ENCODE data around the gene PACRG. TPM values are rescaled to one million over a fixed set of nuclear protein-coding genes. Genes with fewer than 3 reads are reported as not detected.

The PACRG gene
- total and polyA plus RNA-seq, 9 donors = 1.2 to 2.7 (median 1.9) TPM

DNA sequence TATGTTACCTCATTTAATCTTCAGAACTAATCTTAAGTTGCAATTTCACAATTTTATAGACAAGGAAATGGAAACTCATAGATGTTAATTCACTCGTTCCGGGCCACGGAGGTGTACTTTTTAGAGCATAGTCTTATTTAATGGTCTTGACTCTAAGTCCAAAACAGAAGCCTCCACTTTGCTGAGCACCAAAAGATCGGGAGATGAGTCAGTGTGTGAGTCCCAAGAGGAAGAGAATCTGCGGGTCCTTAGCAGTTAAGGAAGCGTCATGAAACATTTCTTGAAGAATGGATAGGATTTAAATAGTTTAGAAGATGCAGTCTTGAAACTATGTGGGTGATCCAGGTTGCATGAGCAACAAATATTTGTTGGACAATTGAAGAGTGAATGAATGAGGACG lies 454.9 kb downstream of the PACRG start:
- 68% methylated on average over 4 of the region's 7 CpGs for WGBS (ENCODE audit: insufficient coverage)
- no peaks in the 10 kb centered on the region for H3K9me3 ChIP-seq (replicated peaks; ENCODE audit: control insufficient read depth, low read depth, low read length)
- H3K27ac ChIP-seq (ENCODE audit: low read length) = no peak overlapping the region

GRCh38 chr6:163183806-163184205 lies 456.0 kb downstream of the PACRG start:
- Histone ChIP-seq H3K27ac (ENCODE audit: low read length) (no peak overlapping the region), H3K4me3 (ENCODE audit: low read length) (no peak overlapping the region), H3K9me3 (replicated peaks; ENCODE audit: control insufficient read depth, low read depth, low read length) (no peaks in the 10 kb centered on the region), H3K27me3 (ENCODE audit: control insufficient read depth, insufficient read depth, low read length) (no peaks in the 10 kb centered on the region), H3K36me3 (ENCODE audit: control insufficient read depth, insufficient read depth, low read length) (no peaks in the 10 kb centered on the region), H3K4me1 (ENCODE audit: control insufficient read depth, insufficient read depth, low read length) (peaks cover 8% of the 10 kb centered on the region)
- DNase-seq = peak; percentile 89
- whole genome bisulfite sequencing (ENCODE audit: insufficient coverage) = no CpG with 5 or more reads among the region's 3 CpGs

More for the DNA sequence above, 454.9 kb downstream of the PACRG start:
- Histone ChIP-seq H3K27me3 (ENCODE audit: control insufficient read depth, insufficient read depth, low read length) (no peaks in the 10 kb centered on the region), H3K4me1 (ENCODE audit: control insufficient read depth, insufficient read depth, low read length) (peaks cover 8% of the 10 kb centered on the region), H3K4me3 (ENCODE audit: low read length) (no peak overlapping the region), H3K36me3 (ENCODE audit: control insufficient read depth, insufficient read depth, low read length) (no peaks in the 10 kb centered on the region)
- DNase-seq = no peak

- H3K27me3 ChIP-seq (ENCODE audit: control insufficient read depth, insufficient read depth, low read length) = no peaks in the 10 kb centered on the region
Measured at GRCh38 chr6:163185744-163186143, 458.0 kb downstream of the PACRG start.

DNA sequence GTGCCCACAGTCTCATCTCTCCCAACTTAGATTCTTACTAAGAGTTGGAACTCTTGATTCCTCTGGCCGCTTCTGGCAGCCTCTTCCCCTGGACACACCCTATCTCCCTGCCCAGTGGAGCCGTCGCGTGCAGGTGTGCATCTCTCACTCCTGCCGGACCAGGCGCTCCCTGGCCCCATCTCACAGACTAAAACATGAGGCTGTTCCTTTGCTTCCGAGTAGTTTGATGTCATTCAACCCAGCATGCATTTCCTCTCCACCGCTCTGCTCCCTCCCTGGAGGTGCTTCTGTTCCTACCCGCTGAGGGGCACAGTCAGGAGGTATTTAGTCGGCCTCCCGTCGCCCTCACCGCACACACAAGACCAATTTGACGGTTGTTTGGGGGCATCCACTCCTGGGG lies 458.8 kb downstream of the PACRG start:
- Histone ChIP-seq H3K36me3 (ENCODE audit: control insufficient read depth, insufficient read depth, low read length) (no peaks in the 10 kb centered on the region), H3K4me3 (ENCODE audit: low read length) (no peak overlapping the region), H3K27me3 (ENCODE audit: control insufficient read depth, insufficient read depth, low read length) (peaks cover 2% of the 10 kb centered on the region), H3K9me3 (replicated peaks; ENCODE audit: control insufficient read depth, low read depth, low read length) (no peaks in the 10 kb centered on the region), H3K4me1 (ENCODE audit: control insufficient read depth, insufficient read depth, low read length) (peaks cover 7% of the 10 kb centered on the region), H3K27ac (ENCODE audit: low read length) (no peak overlapping the region)
- 90% methylated on average over 14 of the region's 14 CpGs for WGBS (ENCODE audit: insufficient coverage)
- DNase-seq = no peak

More at GRCh38 chr6:163185744-163186143, 458.0 kb downstream of the PACRG start:
- H3K4me3 ChIP-seq (ENCODE audit: low read length) = no peak overlapping the region
- no peak overlapping the region for H3K27ac ChIP-seq (ENCODE audit: low read length)
- 83% methylated on average over 2 of the region's 4 CpGs for WGBS (ENCODE audit: insufficient coverage)
- H3K9me3 ChIP-seq (replicated peaks; ENCODE audit: control insufficient read depth, low read depth, low read length) = no peaks in the 10 kb centered on the region
- H3K4me1 ChIP-seq (ENCODE audit: control insufficient read depth, insufficient read depth, low read length) = peaks cover 8% of the 10 kb centered on the region
- H3K36me3 ChIP-seq (ENCODE audit: control insufficient read depth, insufficient read depth, low read length) = no peaks in the 10 kb centered on the region
- DNase-seq = no peak

DNA sequence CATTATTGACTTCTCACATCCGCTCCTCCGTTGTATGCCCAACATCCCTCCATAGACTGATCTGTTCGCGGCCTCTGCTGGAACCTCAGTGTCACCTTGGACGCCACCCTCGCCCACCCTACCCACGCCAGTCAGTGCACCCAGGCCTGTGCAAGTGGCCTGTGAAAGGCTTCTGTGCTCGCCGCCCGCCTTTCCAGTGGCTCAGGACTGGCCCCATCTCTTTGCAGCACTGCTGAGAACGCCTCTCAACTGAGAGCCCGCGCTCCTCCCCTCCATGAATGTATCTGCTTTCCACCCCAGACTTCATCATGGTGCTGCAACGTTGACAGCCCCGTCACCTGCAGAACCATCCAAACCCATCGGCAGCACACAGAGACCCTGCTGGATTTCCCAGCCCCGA lies 459.4 kb downstream of the PACRG start:
- WGBS (ENCODE audit: insufficient coverage) = 95% methylated on average over 17 of the region's 17 CpGs
- no peaks in the 10 kb centered on the region for H3K9me3 ChIP-seq (replicated peaks; ENCODE audit: control insufficient read depth, low read depth, low read length)
- H3K36me3 ChIP-seq (ENCODE audit: control insufficient read depth, insufficient read depth, low read length) = no peaks in the 10 kb centered on the region
- peaks cover 7% of the 10 kb centered on the region for H3K4me1 ChIP-seq (ENCODE audit: control insufficient read depth, insufficient read depth, low read length)
- no peak overlapping the region for H3K27ac ChIP-seq (ENCODE audit: low read length)
- DNase-seq = no peak
- no peak overlapping the region for H3K4me3 ChIP-seq (ENCODE audit: low read length)
- H3K27me3 ChIP-seq (ENCODE audit: control insufficient read depth, insufficient read depth, low read length) = peaks cover 2% of the 10 kb centered on the region

DNA sequence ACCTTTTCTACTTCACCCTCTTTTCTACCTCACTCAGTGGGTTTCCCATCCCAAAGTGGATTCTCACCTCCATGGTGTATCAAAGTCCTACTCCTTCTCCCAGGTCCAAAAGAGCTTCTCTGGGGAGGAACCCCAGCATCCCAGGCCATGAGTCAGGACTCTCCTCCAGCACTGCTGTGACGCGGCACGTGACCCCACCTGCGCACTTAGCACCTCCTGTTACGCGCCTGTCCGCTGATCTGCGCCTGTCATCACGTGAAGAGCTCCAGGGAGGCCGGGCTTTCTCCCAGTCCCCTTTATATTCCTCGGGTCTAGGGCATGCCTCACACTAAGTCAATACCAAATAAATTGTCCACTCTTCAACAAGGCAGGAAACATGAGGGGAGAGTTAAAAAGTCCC lies 459.8 kb downstream of the PACRG start:
- WGBS (ENCODE audit: insufficient coverage) = 97% methylated on average over 10 of the region's 11 CpGs
- Histone ChIP-seq H3K4me3 (ENCODE audit: low read length) (no peak overlapping the region), H3K27ac (ENCODE audit: low read length) (no peak overlapping the region), H3K36me3 (ENCODE audit: control insufficient read depth, insufficient read depth, low read length) (no peaks in the 10 kb centered on the region), H3K27me3 (ENCODE audit: control insufficient read depth, insufficient read depth, low read length) (peaks cover 2% of the 10 kb centered on the region), H3K9me3 (replicated peaks; ENCODE audit: control insufficient read depth, low read depth, low read length) (no peaks in the 10 kb centered on the region), H3K4me1 (ENCODE audit: control insufficient read depth, insufficient read depth, low read length) (peaks cover 8% of the 10 kb centered on the region)
- no peak for DNase-seq

GRCh38 chr6:163188746-163189145 lies 461.0 kb downstream of the PACRG start:
- Histone ChIP-seq H3K36me3 (ENCODE audit: control insufficient read depth, insufficient read depth, low read length) (no peaks in the 10 kb centered on the region), H3K9me3 (replicated peaks; ENCODE audit: control insufficient read depth, low read depth, low read length) (no peaks in the 10 kb centered on the region), H3K27me3 (ENCODE audit: control insufficient read depth, insufficient read depth, low read length) (peaks cover 2% of the 10 kb centered on the region), H3K4me1 (ENCODE audit: control insufficient read depth, insufficient read depth, low read length) (peaks cover 10% of the 10 kb centered on the region), H3K27ac (ENCODE audit: low read length) (no peak overlapping the region), H3K4me3 (ENCODE audit: low read length) (no peak overlapping the region)
- no peak for DNase-seq
- WGBS (ENCODE audit: insufficient coverage) = no CpG with 5 or more reads among the region's 6 CpGs

DNA sequence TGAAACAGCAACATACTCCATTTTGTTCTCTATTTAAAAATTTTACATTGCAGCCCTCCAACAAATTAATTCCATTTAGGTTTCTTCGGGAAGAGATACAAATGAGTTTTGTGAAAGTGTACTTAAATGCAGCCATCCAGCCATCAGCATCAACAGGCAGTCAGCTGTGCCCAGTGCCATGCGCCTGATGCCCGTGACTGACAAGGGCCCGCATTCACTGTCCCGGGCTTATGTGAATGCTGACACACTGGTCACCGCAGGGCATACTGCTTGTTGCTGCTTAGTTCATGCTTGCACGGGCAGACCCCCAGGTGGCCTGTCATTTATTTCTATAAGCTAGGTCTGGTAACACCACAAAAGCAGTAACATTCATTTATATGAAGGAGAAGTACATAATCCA lies 461.8 kb downstream of the PACRG start:
- no peak for DNase-seq
- Histone ChIP-seq H3K4me1 (ENCODE audit: control insufficient read depth, insufficient read depth, low read length) (peaks cover 10% of the 10 kb centered on the region), H3K4me3 (ENCODE audit: low read length) (no peak overlapping the region), H3K27me3 (ENCODE audit: control insufficient read depth, insufficient read depth, low read length) (peaks cover 2% of the 10 kb centered on the region), H3K27ac (ENCODE audit: low read length) (no peak overlapping the region), H3K9me3 (replicated peaks; ENCODE audit: control insufficient read depth, low read depth, low read length) (no peaks in the 10 kb centered on the region), H3K36me3 (ENCODE audit: control insufficient read depth, insufficient read depth, low read length) (no peaks in the 10 kb centered on the region)
- 100% methylated on average over 4 of the region's 7 CpGs for WGBS (ENCODE audit: insufficient coverage)

GRCh38 chr6:163190786-163191185 lies 463.0 kb downstream of the PACRG start:
- no peaks in the 10 kb centered on the region for H3K36me3 ChIP-seq (ENCODE audit: control insufficient read depth, insufficient read depth, low read length)
- 89% methylated on average over 4 of the region's 4 CpGs for WGBS (ENCODE audit: insufficient coverage)
- peaks cover 10% of the 10 kb centered on the region for H3K4me1 ChIP-seq (ENCODE audit: control insufficient read depth, insufficient read depth, low read length)
- no peak for DNase-seq
- no peaks in the 10 kb centered on the region for H3K9me3 ChIP-seq (replicated peaks; ENCODE audit: control insufficient read depth, low read depth, low read length)
- H3K27me3 ChIP-seq (ENCODE audit: control insufficient read depth, insufficient read depth, low read length) = peaks cover 2% of the 10 kb centered on the region
- H3K27ac ChIP-seq (ENCODE audit: low read length) = no peak overlapping the region
- H3K4me3 ChIP-seq (ENCODE audit: low read length) = no peak overlapping the region

- Histone ChIP-seq H3K27ac (ENCODE audit: low read length) (peak overlapping the region; percentile 68), H3K4me3 (ENCODE audit: low read length) (no peak overlapping the region), H3K36me3 (ENCODE audit: control insufficient read depth, insufficient read depth, low read length) (no peaks in the 10 kb centered on the region), H3K27me3 (ENCODE audit: control insufficient read depth, insufficient read depth, low read length) (peaks cover 2% of the 10 kb centered on the region), H3K4me1 (ENCODE audit: control insufficient read depth, insufficient read depth, low read length) (peaks cover 10% of the 10 kb centered on the region), H3K9me3 (replicated peaks; ENCODE audit: control insufficient read depth, low read depth, low read length) (no peaks in the 10 kb centered on the region)
- peak; percentile 94 for DNase-seq
- WGBS (ENCODE audit: insufficient coverage) = 0% methylated on average over 1 of the region's 7 CpGs
Measured at GRCh38 chr6:163191704-163192537, 464.1 kb downstream of the PACRG start.

Data from muscle of leg (tissue), 11 donors.